ENCODE data around the gene SLC5A12. TPM values are rescaled to one million over a fixed set of nuclear protein-coding genes. Genes with fewer than 3 reads are reported as not detected.

The SLC5A12 gene
- total and polyA plus RNA-seq, 10 of the 15 experiments (the other 5 are each of a cell fraction or from before 2014, with no cell fraction given): 0.06 to 0.15 TPM; not detected in 8

GRCh38 chr11:26719998-26720397, 1.9 kb downstream of the SLC5A12 start:
- FAIRE-seq (no peak), DNase-seq (ENCODE audit: low read depth, low spot score) (no peak), ATAC-seq (no peak)
- Histone ChIP-seq H3K79me2 (ENCODE audit: control insufficient read depth, insufficient read depth, low read length) (no peaks in the 10 kb centered on the region), H3K36me3 (ENCODE audit: control insufficient read depth in 2 of 2, insufficient read depth in 2 of 2, low read length in 1 of 2) (no peaks in the 10 kb centered on the region), H3K9ac (ENCODE audit: control insufficient read depth, insufficient read depth, low read length) (no peak overlapping the region), H3K4me2 (ENCODE audit: control insufficient read depth, insufficient read depth) (no peak overlapping the region), H3K27ac (ENCODE audit: control insufficient read depth, insufficient read depth) (no peak overlapping the region), H4K20me1 (ENCODE audit: control insufficient read depth, insufficient read depth) (no peaks in the 10 kb centered on the region), H3K4me3 (no peak overlapping the region), H3K9me3 (replicated peaks; ENCODE audit: control insufficient read depth, insufficient read depth, low read length) (no peaks in the 10 kb centered on the region), H2AFZ (ENCODE audit: control insufficient read depth, low read depth, low read length) (no peak overlapping the region), H3K27me3 (replicated peaks in 1 of 2; ENCODE audit: control insufficient read depth in 2 of 2, insufficient read depth in 2 of 2, low read length in 1 of 2) (no peaks in the 10 kb centered on the region), H3K4me1 (ENCODE audit: control insufficient read depth, insufficient read depth, low read length) (no peaks in the 10 kb centered on the region)
- ChIA-PET SMC1A (ENCODE audit: uncharacterized antibody, unreplicated experiment) (interaction anchor here (1.3 to 1.6 kb wide), 2 partner anchors 9 to 36 kb away, joined by 3 to 4 read pairs; no protein-coding TSS in a partner anchor), RAD21 (ENCODE audit: unreplicated experiment) (no interaction called here), POLR2A (no interaction called here), CTCF (no interaction called here)
- in situ Hi-C loops (cut with MboI): no loop called here
- no TSS peak for BruUV-seq (replicated peaks)
- 0% methylated on average over 2 of the region's 2 CpGs for WGBS (ENCODE audit: insufficient coverage, insufficient replicate concordance, low lambda C conversion rate, missing lambda C conversion rate)
- intact Hi-C loops (cut with micrococcal nuclease; ENCODE audit: unreplicated experiment): no loop called here
- TF ChIP-seq SRF (IDR thresholded peaks at IDR 0.05; ENCODE audit: low read depth in 2 of 2, low read length in 2 of 2): no peak
- no peak for TF ChIP-seq FOXK2 (IDR thresholded peaks at IDR 0.05)
- no peak for TF ChIP-seq NR2C2 (IDR thresholded peaks at IDR 0.05; ENCODE audit: borderline replicate concordance, control insufficient read depth, insufficient read length, low read depth)
- TF ChIP-seq MEF2B (IDR thresholded peaks at IDR 0.05; ENCODE audit: partially characterized antibody, poor library complexity, severe bottlenecking): no peak
- no peak for TF ChIP-seq SMAD5 (IDR thresholded peaks at IDR 0.05; ENCODE audit: low read depth)
- TF ChIP-seq BCLAF1 (IDR thresholded peaks at IDR 0.05): no peak
- TF ChIP-seq EGR1 (IDR thresholded peaks at IDR 0.05; ENCODE audit: borderline replicate concordance in 1 of 2, low read depth in 2 of 2, low read length in 2 of 2): no peak
- TF ChIP-seq, protein P1, sequence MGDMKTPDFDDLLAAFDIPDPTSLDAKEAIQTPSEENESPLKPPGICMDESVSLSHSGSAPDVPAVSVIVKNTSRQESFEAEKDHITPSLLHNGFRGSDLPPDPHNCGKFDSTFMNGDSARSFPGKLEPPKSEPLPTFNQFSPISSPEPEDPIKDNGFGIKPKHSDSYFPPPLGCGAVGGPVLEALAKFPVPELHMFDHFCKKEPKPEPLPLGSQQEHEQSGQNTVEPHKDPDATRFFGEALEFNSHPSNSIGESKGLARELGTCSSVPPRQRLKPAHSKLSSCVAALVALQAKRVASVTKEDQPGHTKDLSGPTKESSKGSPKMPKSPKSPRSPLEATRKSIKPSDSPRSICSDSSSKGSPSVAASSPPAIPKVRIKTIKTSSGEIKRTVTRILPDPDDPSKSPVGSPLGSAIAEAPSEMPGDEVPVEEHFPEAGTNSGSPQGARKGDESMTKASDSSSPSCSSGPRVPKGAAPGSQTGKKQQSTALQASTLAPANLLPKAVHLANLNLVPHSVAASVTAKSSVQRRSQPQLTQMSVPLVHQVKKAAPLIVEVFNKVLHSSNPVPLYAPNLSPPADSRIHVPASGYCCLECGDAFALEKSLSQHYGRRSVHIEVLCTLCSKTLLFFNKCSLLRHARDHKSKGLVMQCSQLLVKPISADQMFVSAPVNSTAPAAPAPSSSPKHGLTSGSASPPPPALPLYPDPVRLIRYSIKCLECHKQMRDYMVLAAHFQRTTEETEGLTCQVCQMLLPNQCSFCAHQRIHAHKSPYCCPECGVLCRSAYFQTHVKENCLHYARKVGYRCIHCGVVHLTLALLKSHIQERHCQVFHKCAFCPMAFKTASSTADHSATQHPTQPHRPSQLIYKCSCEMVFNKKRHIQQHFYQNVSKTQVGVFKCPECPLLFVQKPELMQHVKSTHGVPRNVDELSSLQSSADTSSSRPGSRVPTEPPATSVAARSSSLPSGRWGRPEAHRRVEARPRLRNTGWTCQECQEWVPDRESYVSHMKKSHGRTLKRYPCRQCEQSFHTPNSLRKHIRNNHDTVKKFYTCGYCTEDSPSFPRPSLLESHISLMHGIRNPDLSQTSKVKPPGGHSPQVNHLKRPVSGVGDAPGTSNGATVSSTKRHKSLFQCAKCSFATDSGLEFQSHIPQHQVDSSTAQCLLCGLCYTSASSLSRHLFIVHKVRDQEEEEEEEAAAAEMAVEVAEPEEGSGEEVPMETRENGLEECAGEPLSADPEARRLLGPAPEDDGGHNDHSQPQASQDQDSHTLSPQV (IDR thresholded peaks at IDR 0.05): no peak
- TF ChIP-seq TARDBP (IDR thresholded peaks at IDR 0.05; ENCODE audit: borderline replicate concordance): no peak
- TF ChIP-seq GABPA (IDR thresholded peaks at IDR 0.05; ENCODE audit: low read depth): no peak
- TF ChIP-seq, protein P2, sequence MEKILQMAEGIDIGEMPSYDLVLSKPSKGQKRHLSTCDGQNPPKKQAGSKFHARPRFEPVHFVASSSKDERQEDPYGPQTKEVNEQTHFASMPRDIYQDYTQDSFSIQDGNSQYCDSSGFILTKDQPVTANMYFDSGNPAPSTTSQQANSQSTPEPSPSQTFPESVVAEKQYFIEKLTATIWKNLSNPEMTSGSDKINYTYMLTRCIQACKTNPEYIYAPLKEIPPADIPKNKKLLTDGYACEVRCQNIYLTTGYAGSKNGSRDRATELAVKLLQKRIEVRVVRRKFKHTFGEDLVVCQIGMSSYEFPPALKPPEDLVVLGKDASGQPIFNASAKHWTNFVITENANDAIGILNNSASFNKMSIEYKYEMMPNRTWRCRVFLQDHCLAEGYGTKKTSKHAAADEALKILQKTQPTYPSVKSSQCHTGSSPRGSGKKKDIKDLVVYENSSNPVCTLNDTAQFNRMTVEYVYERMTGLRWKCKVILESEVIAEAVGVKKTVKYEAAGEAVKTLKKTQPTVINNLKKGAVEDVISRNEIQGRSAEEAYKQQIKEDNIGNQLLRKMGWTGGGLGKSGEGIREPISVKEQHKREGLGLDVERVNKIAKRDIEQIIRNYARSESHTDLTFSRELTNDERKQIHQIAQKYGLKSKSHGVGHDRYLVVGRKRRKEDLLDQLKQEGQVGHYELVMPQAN (conservative IDR thresholded peaks at IDR 0.05): no peak
- TF ChIP-seq POLR2AphosphoS2 (IDR thresholded peaks at IDR 0.05; ENCODE audit: low read depth, low read length): no peak
- TF ChIP-seq SP1 (IDR thresholded peaks at IDR 0.05; ENCODE audit: low read depth, low read length): no peak
- TF ChIP-seq CEBPB (IDR thresholded peaks at IDR 0.05; ENCODE audit: borderline replicate concordance in 1 of 2, low read depth in 2 of 2, low read length in 2 of 2): no peak
- TF ChIP-seq IRF3 (IDR thresholded peaks at IDR 0.05): no peak

Measured in GM12878 (cell line).